Tibial artery (tissue), 4 donors: ENCODE data around the gene CERKL.

ENCODE experiments used
- DNase-seq, 2 donors: peaks; one replicate each; pipeline ENCODE4 v3.0.0-alpha.2; 2019
- H3K27ac ChIP-seq, 2 donors: fragments of 200-600 bp; sonication (generic) in 1 of 2; 1 replicate in 1 of 2; 2 replicates in 1 of 2; pipeline ENCODE4 v1.5.1; 2018 to 2019; ENCODE audit warnings: mild to moderate bottlenecking in 1 of 2
- H3K27me3 ChIP-seq, 2 donors: fragments of 200-600 bp; sonication (generic) in 1 of 2; one replicate each; pipeline versions ENCODE4 v1.5.1 to v1.6.0; 2016 to 2019
- H3K36me3 ChIP-seq, 3 donors: fragments of 200-600 bp; sonication (generic) in 2 of 3; one replicate each; pipeline ENCODE4 v1.5.1; 2016 to 2019; ENCODE audit warnings: mild to moderate bottlenecking in 2 of 3
- H3K4me1 ChIP-seq, 4 donors: fragments of 200-600 bp; sonication (generic) in 2 of 4; 1 replicate in 3 of 4; 2 replicates in 1 of 4; pipeline ENCODE4 v1.5.1; 2016 to 2019
- H3K4me3 ChIP-seq, 2 donors: fragments of 200-600 bp; sonication (generic) in 1 of 2; 1 replicate in 1 of 2; 2 replicates in 1 of 2; pipeline ENCODE4 v1.5.1; 2018 to 2019; ENCODE audit warnings: mild to moderate bottlenecking in 2 of 2
- H3K9me3 ChIP-seq, 3 donors: fragments of 200-600 bp; sonication (generic) in 1 of 3; one replicate each; pipeline ENCODE4 v1.5.1; 2016 to 2019
- CTCF ChIP-seq, 2 experiments: fragments of 200-600 bp in 1 of 2; fragments of 450-650 bp in 1 of 2; IDR thresholded peaks; one replicate each; pipeline ENCODE4 v1.5.1; 2017 to 2019; ENCODE audit warnings: antibody characterized with exemption in 2 of 2, mild to moderate bottlenecking in 1 of 2, moderate library complexity in 1 of 2
- intact Hi-C: fragments of 100-400 bp; cut with DNase I; formaldehyde crosslinking; loops from one replicate; pipeline ENCODE4 v1.15.0; 2023; ENCODE audit warnings: low total_unique reads

Gene CERKL

GRCh38 chr2:181570833-181571661, 85.9 kb downstream of the CERKL start:
- intact Hi-C loops = loop anchor here (2.0 kb wide), 1 partner anchor 14 kb away; no protein-coding TSS in a partner anchor

GRCh38 chr2:181570059-181570458, 86.8 kb downstream of the CERKL start:
- H3K4me3 ChIP-seq = no peak overlapping the region
- TF ChIP-seq CTCF (IDR thresholded peaks at IDR 0.05) = no peak
- intact Hi-C loops = loop anchor here (2.0 kb wide), 1 partner anchor 13 kb away; no protein-coding TSS in a partner anchor
- no peak for DNase-seq
- no peaks in the 10 kb centered on the region for H3K4me1 ChIP-seq
- H3K36me3 ChIP-seq = no peaks in the 10 kb centered on the region
- H3K9me3 ChIP-seq = no peaks in the 10 kb centered on the region
- no peaks in the 10 kb centered on the region for H3K27me3 ChIP-seq
- no peak overlapping the region for H3K27ac ChIP-seq

More at GRCh38 chr2:181570833-181571661, 85.9 kb downstream of the CERKL start:
- no peak overlapping the region for H3K4me3 ChIP-seq
- H3K4me1 ChIP-seq = no peaks in the 10 kb centered on the region
- no peak overlapping the region for H3K27ac ChIP-seq
- H3K9me3 ChIP-seq = no peaks in the 10 kb centered on the region
- H3K27me3 ChIP-seq = no peaks in the 10 kb centered on the region
- no peak for TF ChIP-seq CTCF (IDR thresholded peaks at IDR 0.05)
- no peak for DNase-seq
- no peaks in the 10 kb centered on the region for H3K36me3 ChIP-seq

GRCh38 chr2:181566334-181567032, 90.4 kb downstream of the CERKL start:
- Histone ChIP-seq H3K27me3 (no peaks in the 10 kb centered on the region), H3K4me3 (no peak overlapping the region), H3K9me3 (no peaks in the 10 kb centered on the region), H3K4me1 (no peaks in the 10 kb centered on the region), H3K36me3 (no peaks in the 10 kb centered on the region), H3K27ac (no peak overlapping the region)
- intact Hi-C loops = no loop called here
- no peak for TF ChIP-seq CTCF (IDR thresholded peaks at IDR 0.05)
- DNase-seq = no peak

GRCh38 chr2:181563101-181563692, 93.7 kb downstream of the CERKL start:
- intact Hi-C loops = no loop called here
- Histone ChIP-seq H3K9me3 (no peaks in the 10 kb centered on the region), H3K36me3 (no peaks in the 10 kb centered on the region), H3K27me3 (no peaks in the 10 kb centered on the region), H3K4me3 (no peak overlapping the region), H3K4me1 (no peaks in the 10 kb centered on the region), H3K27ac (no peak overlapping the region)
- DNase-seq = no peak
- TF ChIP-seq CTCF (IDR thresholded peaks at IDR 0.05) = no peak

GRCh38 chr2:181558371-181558770, 98.5 kb downstream of the CERKL start:
- Histone ChIP-seq H3K9me3 (no peaks in the 10 kb centered on the region), H3K27me3 (no peaks in the 10 kb centered on the region), H3K36me3 (no peaks in the 10 kb centered on the region), H3K27ac (no peak overlapping the region), H3K4me1 (no peaks in the 10 kb centered on the region), H3K4me3 (no peak overlapping the region)
- intact Hi-C loops = no loop called here
- no peak for TF ChIP-seq CTCF (IDR thresholded peaks at IDR 0.05)
- no peak for DNase-seq
